GM19463 (cell line): ENCODE results near the gene STXBP3.
"Not testable (repeated sequence)": the region's sequence is repeated elsewhere in the genome, so short reads cannot be mapped to it uniquely, and the experiment has no call there.

Source experiments
- ATAC-seq: cut with Tn5 transposase; IDR thresholded peaks from one replicate; pipeline ENCODE4 v1.9.1; 2021; ENCODE audit warnings: mild to moderate bottlenecking, moderate library complexity; ENCODE audit not compliant: unreplicated experiment

Gene STXBP3

GRCh38 chr1:108746382-108747170 lies at the start of gene STXBP3:
TSS of gene STXBP3 (plus strand) at chr1:108746674. CDS start at chr1:108746738, 64 bp downstream.
- ATAC-seq = peak; percentile 89

GRCh38 chr1:108699375-108700332 lies 46.8 kb upstream of the STXBP3 start:
- ATAC-seq = no peak

- ATAC-seq = no peak
These were observed 45.2 kb upstream of the STXBP3 start for GRCh38 chr1:108701176-108701849.

- ATAC-seq = not testable (repeated sequence)
These were observed 44.4 kb upstream of the STXBP3 start for GRCh38 chr1:108702109-108702508.

- ATAC-seq = no peak
These were observed 42.5 kb upstream of the STXBP3 start for GRCh38 chr1:108703939-108704338.

- ATAC-seq = no peak
These were observed 42.0 kb upstream of the STXBP3 start for GRCh38 chr1:108704496-108704895.

GRCh38 chr1:108706643-108707042 lies 39.8 kb upstream of the STXBP3 start:
- ATAC-seq = no peak

GRCh38 chr1:108708691-108709660 lies 37.5 kb upstream of the STXBP3 start:
- no peak for ATAC-seq

- ATAC-seq = no peak
These were observed 33.8 kb upstream of the STXBP3 start, which contains the start of gene FNDC7 for GRCh38 chr1:108712606-108713150. TSS of gene FNDC7 (plus strand) at chr1:108712908. CDS start at chr1:108712934, 26 bp downstream.

- ATAC-seq = no peak
These were observed 30.5 kb upstream of the STXBP3 start for GRCh38 chr1:108715932-108716331.

GRCh38 chr1:108716437-108717230 lies 29.8 kb upstream of the STXBP3 start:
- ATAC-seq = no peak

GRCh38 chr1:108717774-108718316 lies 28.6 kb upstream of the STXBP3 start:
- ATAC-seq = no peak

- no peak for ATAC-seq
These were observed 27.4 kb upstream of the STXBP3 start for GRCh38 chr1:108718927-108719655.

GRCh38 chr1:108719656-108720435 lies 26.6 kb upstream of the STXBP3 start:
- no peak for ATAC-seq

- ATAC-seq = no peak
These were observed 24.2 kb upstream of the STXBP3 start for GRCh38 chr1:108722292-108722691.

- ATAC-seq = no peak
These were observed 20.6 kb upstream of the STXBP3 start for GRCh38 chr1:108725906-108726305.

GRCh38 chr1:108728327-108728923 lies 18.0 kb upstream of the STXBP3 start:
- no peak for ATAC-seq
